HCT116 (cell line): ENCODE data around the gene MLH3.

Source experiments
- CBX3 ChIP-seq: IDR thresholded peaks from 2 replicates; pipeline ENCODE4 v1.6.1; 2012; ENCODE audit warnings: low read depth
- CEBPB ChIP-seq: IDR thresholded peaks from 2 replicates; pipeline ENCODE4 v1.6.1; 2012; ENCODE audit warnings: low read depth
- CTCF ChIP-seq, 3 experiments: fragments of 200-600 bp in 1 of 3; sonication (generic) in 1 of 3; IDR thresholded peaks in 2 of 3; conservative IDR thresholded peaks in 1 of 3; 2 replicates each; pipeline ENCODE4 v1.5.1; 2012 to 2017; ENCODE audit warnings: low read depth in 2 of 3, low read length in 2 of 3, antibody characterized with exemption in 1 of 3, borderline replicate concordance in 1 of 3, control low read depth in 1 of 3, mild to moderate bottlenecking in 1 of 3, mixed read lengths in 1 of 3, mixed run types in 1 of 3, moderate library complexity in 1 of 3; ENCODE audit not compliant: insufficient read depth in 1 of 3
- EZH2 ChIP-seq: fragments of 200-600 bp; sonication (generic); IDR thresholded peaks from 2 replicates; pipeline ENCODE4 v1.6.1; 2017; ENCODE audit warnings: antibody characterized with exemption, mixed run types
- FOSL1 ChIP-seq: IDR thresholded peaks from 2 replicates; pipeline ENCODE4 v1.6.1; 2012; ENCODE audit warnings: low read depth
- MAX ChIP-seq: IDR thresholded peaks from 2 replicates; pipeline ENCODE4 v1.6.1; 2012
- POLR2A ChIP-seq: IDR thresholded peaks from 2 replicates; pipeline ENCODE4 v1.7.0; 2011; ENCODE audit warnings: borderline replicate concordance; ENCODE audit not compliant: insufficient read depth, insufficient read length; ENCODE audit errors: extremely low read depth
- POLR2AphosphoS5 ChIP-seq: IDR thresholded peaks from 2 replicates; pipeline ENCODE4 v1.6.1; 2011; ENCODE audit warnings: mild to moderate bottlenecking, low read depth, low read length, moderate library complexity
- REST ChIP-seq: IDR thresholded peaks from 2 replicates; pipeline ENCODE4 v1.6.1; 2012; ENCODE audit warnings: low read depth
- SIN3A ChIP-seq: IDR thresholded peaks from 2 replicates; pipeline ENCODE4 v1.6.1; 2012; ENCODE audit warnings: low read depth
- SP1 ChIP-seq: IDR thresholded peaks from 2 replicates; pipeline ENCODE4 v1.6.1; 2012; ENCODE audit warnings: low read depth
- ZBTB33 ChIP-seq: IDR thresholded peaks from 2 replicates; pipeline ENCODE4 v1.6.1; 2011; ENCODE audit warnings: mild to moderate bottlenecking, low read length, moderate library complexity; ENCODE audit not compliant: insufficient replicate concordance; ENCODE audit errors: extremely low read depth
- ZFX ChIP-seq: fragments of 450-650 bp; IDR thresholded peaks from 2 replicates; pipeline ENCODE4 v1.6.1; 2017

- no peak for TF ChIP-seq SIN3A
- no peak for TF ChIP-seq REST
- TF ChIP-seq CTCF (IDR thresholded peaks at IDR 0.05 in 2 of 3, conservative IDR thresholded peaks at IDR 0.05 in 1 of 3; ENCODE audit: borderline replicate concordance in 1 of 3, insufficient read depth in 1 of 3, low read depth in 2 of 3, low read length in 2 of 3): no peak
- TF ChIP-seq MAX: no peak
- no peak for TF ChIP-seq POLR2A
- TF ChIP-seq CBX3: no peak
- TF ChIP-seq SP1: no peak
- TF ChIP-seq ZBTB33: no peak
- TF ChIP-seq EZH2: no peak
- TF ChIP-seq FOSL1: no peak
- no peak for TF ChIP-seq POLR2AphosphoS5
- no peak for TF ChIP-seq ZFX
- TF ChIP-seq CEBPB: no peak
These were observed 45.9 kb downstream of the MLH3 start for GRCh38 chr14:75005357-75005756.
